Keratinocyte (primary cell): ENCODE measurements around the gene ANAPC1. TPM values are rescaled to one million over a fixed set of nuclear protein-coding genes. Genes with fewer than 3 reads are reported as not detected.
"Not testable (repeated sequence)": the region's sequence is repeated elsewhere in the genome, so short reads cannot be mapped to it uniquely, and the experiment has no call there.

Experiments
- DNase-seq: peaks from one replicate; pipeline ENCODE4 v3.0.0-alpha.2; 2011; ENCODE audit warnings: low read depth, missing footprints, low spot score
- FAIRE-seq: peaks from 2 replicates; lab custom pipeline; 2011; peaks lifted over from hg19 to GRCh38; lab: Jason Lieb, UNC
- H2AFZ ChIP-seq: 2 replicates; pipeline ENCODE4 v1.6.0; 2012; ENCODE audit warnings: low read length, control low read depth, inconsistent platforms; ENCODE audit not compliant: control insufficient read depth
- H3K27ac ChIP-seq: 2 replicates; pipeline ENCODE4 v1.5.1; 2011; ENCODE audit warnings: low read length; ENCODE audit not compliant: control insufficient read depth, insufficient read depth
- H3K27me3 ChIP-seq: 3 replicates; pipeline ENCODE4 v1.6.0; 2011; ENCODE audit warnings: low read length; ENCODE audit not compliant: control insufficient read depth, insufficient read depth; ENCODE audit errors: extremely low read depth
- H3K36me3 ChIP-seq, 2 experiments: 2 replicates in 1 of 2; 3 replicates in 1 of 2; pipeline ENCODE4 v1.5.1; 2011; ENCODE audit warnings: low read length in 2 of 2, mild to moderate bottlenecking in 1 of 2; ENCODE audit not compliant: control insufficient read depth in 2 of 2, insufficient read depth in 2 of 2; ENCODE audit errors: extremely low read depth in 1 of 2
- H3K4me1 ChIP-seq: 3 replicates; pipeline ENCODE4 v1.5.1; 2011; ENCODE audit warnings: low read length; ENCODE audit not compliant: control insufficient read depth, insufficient read depth; ENCODE audit errors: extremely low read depth
- H3K4me2 ChIP-seq: 3 replicates; pipeline ENCODE4 v1.6.0; 2011; ENCODE audit warnings: low read depth, low read length; ENCODE audit not compliant: control insufficient read depth, insufficient read depth; ENCODE audit errors: extremely low read depth
- H3K4me3 ChIP-seq, 3 experiments: fragments of 200-600 bp in 1 of 3; sonication (generic) in 1 of 3; 2 replicates in 2 of 3; 3 replicates in 1 of 3; pipeline ENCODE4 v1.5.1; 2011 to 2016; ENCODE audit warnings: low read length in 3 of 3, mild to moderate bottlenecking in 3 of 3, control low read depth in 2 of 3, inconsistent platforms in 1 of 3, low read depth in 1 of 3, mixed read lengths in 1 of 3, mixed run types in 1 of 3, moderate library complexity in 1 of 3; ENCODE audit not compliant: control insufficient read depth in 2 of 3, insufficient read depth in 2 of 3; ENCODE audit errors: extremely low read depth in 1 of 3
- H3K79me2 ChIP-seq: 2 replicates; pipeline ENCODE4 v1.6.0; 2012; ENCODE audit warnings: low read length; ENCODE audit not compliant: control insufficient read depth, insufficient read depth
- H3K9ac ChIP-seq: 3 replicates; pipeline ENCODE4 v1.6.0; 2011; ENCODE audit warnings: low read length; ENCODE audit not compliant: control insufficient read depth, insufficient read depth; ENCODE audit errors: extremely low read depth
- H3K9me1 ChIP-seq: 3 replicates; pipeline ENCODE4 v1.6.0; 2011; ENCODE audit warnings: low read length; ENCODE audit not compliant: control insufficient read depth, insufficient read depth; ENCODE audit errors: extremely low read depth
- H3K9me3 ChIP-seq: 2 replicates; pipeline ENCODE4 v1.5.1; 2012; ENCODE audit warnings: low read depth, low read length; ENCODE audit not compliant: control insufficient read depth
- H4K20me1 ChIP-seq: 3 replicates; pipeline ENCODE4 v1.6.0; 2011; ENCODE audit warnings: low read length; ENCODE audit not compliant: control insufficient read depth, insufficient read depth; ENCODE audit errors: extremely low read depth
- dilution Hi-C: fragments of 300-500 bp; cut with MboI; formaldehyde crosslinking; loops from one replicate; pipeline ENCODE4 v1.7.0; 2020; ENCODE audit warnings: low sequenced_read_pairs; ENCODE audit not compliant: extremely low pct_ligation_motif_present
- polyA plus RNA-seq, 5 experiments: library from polyadenylated mRNA; depleted of rRNA in 3 of 5; stranded (reverse) in 3 of 5; stranded (forward) in 1 of 5; unstranded in 1 of 5; fragments of >200 nt; gene quantifications; 1 replicate in 1 of 5; 2 replicates in 3 of 5; 3 replicates in 1 of 5; pipeline versions ENCODE4 v1.2.1 to v1.2.3, GENCODE V29; 2011 to 2012; ENCODE audit warnings: missing spikeins in 2 of 5, low read depth in 1 of 5, low replicate concordance in 1 of 5

ANAPC1 gene
- polyA plus RNA-seq, 1 donor (not counting 4 experiments of a cell fraction or from before 2014, with no cell fraction given): 36.5 TPM

- H2AFZ ChIP-seq, H3K9me1 ChIP-seq, H3K36me3 ChIP-seq, H3K79me2 ChIP-seq, H3K9me3 ChIP-seq, H4K20me1 ChIP-seq, FAIRE-seq, H3K27ac ChIP-seq, dilution Hi-C loops, DNase-seq, H3K4me1 ChIP-seq, H3K9ac ChIP-seq, H3K4me3 ChIP-seq, H3K4me2 ChIP-seq, H3K27me3 ChIP-seq: not testable (repeated sequence)
These were observed 115.5 kb downstream of the ANAPC1 start for GRCh38 chr2:111768266-111769190.

GRCh38 chr2:111767087-111767486, 116.9 kb downstream of the ANAPC1 start:
- H3K36me3 ChIP-seq, H3K9me1 ChIP-seq, H3K27me3 ChIP-seq, H3K9ac ChIP-seq, dilution Hi-C loops, H4K20me1 ChIP-seq, FAIRE-seq, DNase-seq, H3K4me3 ChIP-seq, H2AFZ ChIP-seq, H3K27ac ChIP-seq, H3K4me1 ChIP-seq, H3K79me2 ChIP-seq, H3K4me2 ChIP-seq, H3K9me3 ChIP-seq: not testable (repeated sequence)

GRCh38 chr2:111766295-111766694, 117.7 kb downstream of the ANAPC1 start:
- H3K79me2 ChIP-seq, H3K4me2 ChIP-seq, H3K36me3 ChIP-seq, H3K9ac ChIP-seq, H3K4me3 ChIP-seq, H3K27ac ChIP-seq, FAIRE-seq, H3K27me3 ChIP-seq, H3K9me1 ChIP-seq, H4K20me1 ChIP-seq, H3K4me1 ChIP-seq, dilution Hi-C loops, H2AFZ ChIP-seq, H3K9me3 ChIP-seq, DNase-seq: not testable (repeated sequence)

GRCh38 chr2:111764151-111764550, 119.8 kb downstream of the ANAPC1 start:
- H3K4me3 ChIP-seq, DNase-seq, H3K27me3 ChIP-seq, H3K36me3 ChIP-seq, H3K27ac ChIP-seq, dilution Hi-C loops, H2AFZ ChIP-seq, FAIRE-seq, H3K4me1 ChIP-seq, H4K20me1 ChIP-seq, H3K9me1 ChIP-seq, H3K9ac ChIP-seq, H3K79me2 ChIP-seq, H3K4me2 ChIP-seq, H3K9me3 ChIP-seq: not testable (repeated sequence)

- H3K27ac ChIP-seq, H3K36me3 ChIP-seq, H3K9me1 ChIP-seq, H2AFZ ChIP-seq, dilution Hi-C loops, H3K9ac ChIP-seq, DNase-seq, H4K20me1 ChIP-seq, H3K4me3 ChIP-seq, H3K9me3 ChIP-seq, H3K79me2 ChIP-seq, H3K4me1 ChIP-seq, FAIRE-seq, H3K27me3 ChIP-seq, H3K4me2 ChIP-seq: not testable (repeated sequence)
These were observed 123.2 kb downstream of the ANAPC1 start for GRCh38 chr2:111760697-111761284.
